K562 (cell line): ENCODE results near the gene CD160. TPM values are rescaled to one million over a fixed set of nuclear protein-coding genes. Genes with fewer than 3 reads are reported as not detected.

Experiments
- ATAC-seq: fragments of 200-7000 bp; cut with Tn5 transposase; 3 replicates; pipeline ENCODE4 v1.9.1; 2020; ENCODE audit warnings: moderate library complexity
- BruUV-seq: library from RNA; stranded (reverse); fragments of 400-500 nt; replicated peaks from 2 replicates; lab custom pipeline; 2021; lab: Mats Ljungman, UMichigan
- CTCF ChIA-PET: fragments of 300-600 bp; formaldehyde crosslinking; extraction: SDS; loops from one replicate; lab custom pipeline; 2021; ENCODE audit warnings: low intra/inter-chr PET ratio; lab: Yijun Ruan, JAX
- POLR2A ChIA-PET: fragments of 300-600, 350-650 bp; sonication (Branson Sonifier 250); formaldehyde crosslinking; extraction: SDS; loops from one replicate; lab custom pipeline; 2021; ENCODE audit warnings: antibody characterized with exemption, inconsistent platforms; lab: Yijun Ruan, JAX
- DNase-seq, 4 experiments: peaks; one replicate each; pipeline versions ENCODE4 v3.0.0 to v3.0.0-alpha.2; 2011 to 2018; ENCODE audit warnings: low spot score in 3 of 4, mixed read lengths in 3 of 4; ENCODE audit errors: extremely low read depth in 1 of 4
- FAIRE-seq: peaks from 2 replicates; lab custom pipeline; 2011; peaks lifted over from hg19 to GRCh38; lab: Jason Lieb, UNC
- H2AFZ ChIP-seq: 2 replicates; pipeline ENCODE4 v1.6.0; 2011; ENCODE audit warnings: low read depth, low read length, control low read depth, inconsistent platforms
- H3K27ac ChIP-seq: fragments of 200-600 bp; 3 replicates; pipeline ENCODE4 v1.8.0; 2011; ENCODE audit warnings: low read depth, mild to moderate bottlenecking, control low read depth, inconsistent platforms, low read length, moderate library complexity, mixed read lengths; ENCODE audit errors: extremely low read depth
- H3K27me3 ChIP-seq, 2 experiments: fragments of 300-600 bp in 1 of 2; 2 replicates in 1 of 2; 3 replicates in 1 of 2; pipeline versions ENCODE4 v1.6.0 to v1.8.0; 2011; ENCODE audit warnings: inconsistent platforms in 2 of 2, low read length in 2 of 2, mild to moderate bottlenecking in 1 of 2, mixed read lengths in 1 of 2, moderate library complexity in 1 of 2; ENCODE audit not compliant: control insufficient read depth in 2 of 2, insufficient read depth in 2 of 2
- H3K36me3 ChIP-seq: fragments of 300-600 bp; 3 replicates; pipeline ENCODE4 v1.8.0; 2011; ENCODE audit warnings: mild to moderate bottlenecking, low read length, inconsistent platforms; ENCODE audit not compliant: control insufficient read depth, insufficient read depth
- H3K4me1 ChIP-seq, 2 experiments: fragments of 200-600 bp in 1 of 2; replicated peaks in 1 of 2; 2 replicates in 1 of 2; 3 replicates in 1 of 2; pipeline versions ENCODE4 v1.5.1 to v1.8.0; 2011; ENCODE audit warnings: inconsistent platforms in 2 of 2, low read length in 2 of 2, mild to moderate bottlenecking in 1 of 2, mixed read lengths in 1 of 2, moderate library complexity in 1 of 2; ENCODE audit not compliant: control insufficient read depth in 2 of 2, insufficient read depth in 2 of 2
- H3K4me2 ChIP-seq: 2 replicates; pipeline ENCODE4 v1.6.1; 2011; ENCODE audit warnings: low read length, control low read depth, inconsistent platforms, mixed read lengths; ENCODE audit not compliant: insufficient read depth
- H3K4me3 ChIP-seq: fragments of 200-600 bp; sonication (generic), shearing (Covaris generic); 2 replicates; pipeline ENCODE4 v1.5.1; 2016; ENCODE audit warnings: control low read depth, inconsistent platforms
- H3K79me2 ChIP-seq: fragments of 200-600 bp; 3 replicates; pipeline ENCODE4 v1.8.0; 2011; ENCODE audit warnings: low read length, inconsistent platforms; ENCODE audit not compliant: control insufficient read depth, insufficient read depth
- H3K9ac ChIP-seq, 2 experiments: 2 replicates each; pipeline versions ENCODE4 v1.6.0 to v1.6.1; 2011; ENCODE audit warnings: low read depth in 2 of 2, low read length in 2 of 2, control low read depth in 1 of 2, inconsistent platforms in 1 of 2, mild to moderate bottlenecking in 1 of 2, mixed read lengths in 1 of 2; ENCODE audit not compliant: insufficient read depth in 1 of 2
- H3K9me1 ChIP-seq: one replicate; pipeline ENCODE4 v1.6.0; 2011; ENCODE audit warnings: inconsistent platforms, mild to moderate bottlenecking, low read length, moderate library complexity; ENCODE audit not compliant: control insufficient read depth, insufficient read depth
- H3K9me3 ChIP-seq: replicated peaks from 2 replicates; pipeline ENCODE4 v1.5.1; 2011; ENCODE audit warnings: low read depth, low read length, inconsistent platforms; ENCODE audit not compliant: control insufficient read depth, insufficient read depth
- H4K20me1 ChIP-seq: replicated peaks from 2 replicates; pipeline ENCODE4 v1.6.1; 2011; ENCODE audit warnings: low read length, inconsistent platforms, mixed read lengths; ENCODE audit not compliant: control insufficient read depth, insufficient read depth
- CEBPB ChIP-seq: fragments of 450-650 bp; IDR thresholded peaks from 2 replicates; pipeline ENCODE4 v1.6.1; 2016; ENCODE audit warnings: missing genetic modification characterization, missing compliant biosample characterization
- CTBP1 ChIP-seq: fragments of 450-650 bp; IDR thresholded peaks from 2 replicates; pipeline ENCODE4 v1.6.1; 2016; ENCODE audit warnings: borderline replicate concordance
- HDAC6 ChIP-seq: IDR thresholded peaks from 2 replicates; pipeline ENCODE4 v1.6.1; 2012; ENCODE audit warnings: low read depth, mild to moderate bottlenecking, control low read depth, inconsistent platforms, low read length, moderate library complexity
- HNRNPL ChIP-seq: fragments of 200-400 bp; formaldehyde crosslinking; IDR thresholded peaks from 2 replicates; pipeline ENCODE4 v1.6.1; 2017; ENCODE audit warnings: low read depth, mild to moderate bottlenecking, low read length
- MYC ChIP-seq, 2 experiments: fragments of 250-450 bp in 1 of 2; sonication (Bioruptor Pico) in 1 of 2; IDR thresholded peaks; 2 replicates each; pipeline versions ENCODE4 v1.5.1 to v1.6.1; 2012 to 2021; ENCODE audit warnings: low read depth in 2 of 2, borderline replicate concordance in 1 of 2, improper control_type of control experiment in 1 of 2, low read length in 1 of 2, mild to moderate bottlenecking in 1 of 2, moderate library complexity in 1 of 2
- RB1 ChIP-seq: fragments of 450-650 bp; IDR thresholded peaks from 2 replicates; pipeline ENCODE4 v1.6.1; 2017; ENCODE audit warnings: low read depth, mild to moderate bottlenecking
- RHOXF2B ChIP-seq: fragments of 250-450 bp; sonication (Bioruptor Pico); conservative IDR thresholded peaks from 2 replicates; pipeline ENCODE4 v1.5.1; 2021
- SMAD2 ChIP-seq: fragments of 150-350 bp; IDR thresholded peaks from 2 replicates; pipeline ENCODE4 v1.6.1; 2014; ENCODE audit warnings: low read depth, mild to moderate bottlenecking, low read length
- ZNF146 ChIP-seq: IDR thresholded peaks from one replicate; pipeline ENCODE4 v1.6.1; 2018; ENCODE audit warnings: missing compliant biosample characterization; ENCODE audit not compliant: unreplicated experiment
- ZNF699 ChIP-seq: fragments of 250-450 bp; sonication (Bioruptor Pico); IDR thresholded peaks from 2 replicates; pipeline ENCODE4 v1.8.0; 2021; ENCODE audit warnings: mild to moderate bottlenecking, moderate library complexity; ENCODE audit not compliant: insufficient replicate concordance
- ZNF79 ChIP-seq: fragments of 250-450 bp; sonication (Bioruptor Pico); IDR thresholded peaks from 2 replicates; pipeline ENCODE4 v1.4.0; 2020; ENCODE audit warnings: low read depth, mild to moderate bottlenecking, moderate library complexity
- WGBS: fragments of 100-300 bp; shearing (Covaris generic); methylation state at CpG from one replicate; pipeline ENCODE4 v1.1.6; 2016; ENCODE audit warnings: low coverage, mixed read lengths; ENCODE audit not compliant: insufficient coverage; ENCODE audit errors: missing lambda C conversion rate; 5-methylcytosine and 5-hydroxymethylcytosine counted together
- in situ Hi-C: fragments of 300-500 bp; cut with MboI; formaldehyde crosslinking; loops from 4 replicates; pipeline ENCODE4 v1.15.0; 2018; ENCODE audit warnings: inconsistent platforms, mixed read lengths
- intact Hi-C: fragments of 100-400 bp; cut with micrococcal nuclease; formaldehyde crosslinking; loops from 2 replicates; pipeline ENCODE4 v1.14.2; 2022
- polyA plus RNA-seq, 8 experiments: library from polyadenylated mRNA; depleted of rRNA in 4 of 8; stranded (reverse) in 5 of 8; unstranded in 3 of 8; fragments of >200 nt; fragmentation: Nextera tagmentation in 2 of 8; fragmentation: Illumina TruSeq in 1 of 8; extraction: Ambion mirVana in 2 of 8; extraction: Trizol in 1 of 8; gene quantifications; 2 replicates each; pipeline versions ENCODE4 v1.2.1 to v1.2.3, GENCODE V29; 2011 to 2014; ENCODE audit warnings: inconsistent platforms in 1 of 8, missing spikeins in 1 of 8
- total RNA-seq, 7 experiments: library from RNA; depleted of rRNA in 6 of 7; stranded (reverse); fragments of >200 nt in 6 of 7; fragmentation: Illumina TruSeq in 2 of 7; extraction: Trizol in 2 of 7; gene quantifications; 2 replicates each; pipeline versions ENCODE4 v1.2.1 to v1.2.3, GENCODE V29; 2011 to 2021; ENCODE audit warnings: low replicate concordance in 1 of 7
- TF ChIP-seq, protein P1 (sequence below): sonication (generic); formaldehyde crosslinking; IDR thresholded peaks from 2 replicates; pipeline ENCODE4 v1.9.0; 2022; ENCODE audit warnings: mild to moderate bottlenecking, missing genetic modification reagents
- TF ChIP-seq, protein P2 (sequence below): fragments of 450-650 bp; formaldehyde crosslinking; conservative IDR thresholded peaks from 2 replicates; pipeline ENCODE4 v1.4.0; 2022; ENCODE audit warnings: mild to moderate bottlenecking, missing genetic modification characterization

CD160 gene
- total and polyA plus RNA-seq, 9 of the 15 experiments (the other 6 are each of a cell fraction or from before 2014, with no cell fraction given) = 0.01 TPM; not detected in 8

GRCh38 chr1:145701306-145701862 lies 17.9 kb upstream of the CD160 start:
- POLR2A ChIA-PET = interaction anchor here (1.2 kb wide), 1 partner anchor 9 kb away, joined by 3 read pairs; no protein-coding TSS in a partner anchor
- no TSS peak for BruUV-seq
- WGBS = 10% methylated on average over 2 of the region's 2 CpGs
- in situ Hi-C loops = no loop called here
- FAIRE-seq = no peak
- H3K4me3 ChIP-seq = no peak overlapping the region
- TF ChIP-seq CEBPB (tag) (no peak), ZNF146 (CRISPR knock-in tag) (no peak), CTBP1 (no peak), HDAC6 (no peak), RHOXF2B (CRISPR knock-in tag) (no peak), HNRNPL (no peak), ZNF699 (CRISPR knock-in tag) (no peak), SMAD2 (no peak), ZNF79 (CRISPR knock-in tag) (no peak), RB1 (no peak), MYC (IDR thresholded peaks at IDR 0.05; ENCODE audit: low read depth, low read length) (no peak), MYC (CRISPR knock-in tag; IDR thresholded peaks at IDR 0.05; ENCODE audit: borderline replicate concordance, low read depth) (no peak)
- TF ChIP-seq, protein P1, sequence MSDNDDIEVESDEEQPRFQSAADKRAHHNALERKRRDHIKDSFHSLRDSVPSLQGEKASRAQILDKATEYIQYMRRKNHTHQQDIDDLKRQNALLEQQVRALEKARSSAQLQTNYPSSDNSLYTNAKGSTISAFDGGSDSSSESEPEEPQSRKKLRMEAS = no peak
- TF ChIP-seq, protein P2, sequence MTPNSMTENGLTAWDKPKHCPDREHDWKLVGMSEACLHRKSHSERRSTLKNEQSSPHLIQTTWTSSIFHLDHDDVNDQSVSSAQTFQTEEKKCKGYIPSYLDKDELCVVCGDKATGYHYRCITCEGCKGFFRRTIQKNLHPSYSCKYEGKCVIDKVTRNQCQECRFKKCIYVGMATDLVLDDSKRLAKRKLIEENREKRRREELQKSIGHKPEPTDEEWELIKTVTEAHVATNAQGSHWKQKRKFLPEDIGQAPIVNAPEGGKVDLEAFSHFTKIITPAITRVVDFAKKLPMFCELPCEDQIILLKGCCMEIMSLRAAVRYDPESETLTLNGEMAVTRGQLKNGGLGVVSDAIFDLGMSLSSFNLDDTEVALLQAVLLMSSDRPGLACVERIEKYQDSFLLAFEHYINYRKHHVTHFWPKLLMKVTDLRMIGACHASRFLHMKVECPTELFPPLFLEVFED (CRISPR knock-in tag) = no peak
- TF ChIP-seq, all 486 proteins: peak for 0
- intact Hi-C loops = no loop called here
- Histone ChIP-seq H3K27ac (no peak overlapping the region), H3K79me2 (no peaks in the 10 kb centered on the region), H3K4me1 (peaks cover 0 to 6% of the 10 kb centered on the region in 2 experiments; a peak in 2 of 5 replicates), H3K9me1 (no peaks in the 10 kb centered on the region), H4K20me1 (no peaks in the 10 kb centered on the region), H3K9ac (no peak overlapping the region), H2AFZ (no peak overlapping the region), H3K27me3 (peaks cover 0 to 8% of the 10 kb centered on the region in 2 experiments; a peak in 2 of 5 replicates), H3K4me2 (no peak overlapping the region), H3K36me3 (no peaks in the 10 kb centered on the region), H3K9me3 (no peaks in the 10 kb centered on the region)
- DNase-seq = no peak
- no peak; the same call in 2 of the 3 replicates for ATAC-seq
- CTCF ChIA-PET = no interaction called here
